NCI-H526 (cell line): ENCODE data around the gene GNB1L.

Experiments
- DNase-seq, 2 experiments: peaks; one replicate each; lab custom pipeline; 2025; lab: John Stamatoyannopoulos, UW

The GNB1L gene

GRCh38 chr22:19823191-19823901 lies 31.3 kb downstream of the GNB1L start:
- no peak for DNase-seq

GRCh38 chr22:19822301-19823117 lies 32.2 kb downstream of the GNB1L start:
- DNase-seq: no peak

- no peak for DNase-seq
These were observed 33.0 kb downstream of the GNB1L start for GRCh38 chr22:19821523-19822300.

GRCh38 chr22:19820880-19821522 lies 33.7 kb downstream of the GNB1L start:
- no peak for DNase-seq

GRCh38 chr22:19819911-19820879 lies 34.5 kb downstream of the GNB1L start:
- DNase-seq: no peak

GRCh38 chr22:19819208-19819910 lies 35.3 kb downstream of the GNB1L start:
- DNase-seq: no peak

GRCh38 chr22:19818324-19819207 lies 36.1 kb downstream of the GNB1L start:
- DNase-seq: no peak

GRCh38 chr22:19816372-19817119 lies 38.1 kb downstream of the GNB1L start:
- DNase-seq: no peak

- DNase-seq: no peak
These were observed 38.8 kb downstream of the GNB1L start for GRCh38 chr22:19815823-19816290.

GRCh38 chr22:19815093-19815822 lies 39.4 kb downstream of the GNB1L start:
- no peak for DNase-seq

- DNase-seq: no peak
These were observed 40.2 kb downstream of the GNB1L start for GRCh38 chr22:19814428-19814827.

- DNase-seq: no peak
These were observed 41.8 kb downstream of the GNB1L start for GRCh38 chr22:19812910-19813309.

- no peak for DNase-seq
These were observed 42.6 kb downstream of the GNB1L start for GRCh38 chr22:19811811-19812771.

- no peak for DNase-seq
These were observed 43.5 kb downstream of the GNB1L start for GRCh38 chr22:19811211-19811621.

GRCh38 chr22:19810381-19811201 lies 44.1 kb downstream of the GNB1L start:
- DNase-seq: no peak

- DNase-seq: no peak
These were observed 44.9 kb downstream of the GNB1L start for GRCh38 chr22:19809741-19810140.
